GM19023 (cell line): ENCODE results near the gene TMEM200A.
A peak's percentile ranks its signal among the peaks of the same experiment; 100 is the strongest.
"Not testable (repeated sequence)": the region's sequence is repeated elsewhere in the genome, so short reads cannot be mapped to it uniquely, and the experiment has no call there.

Source experiments
- ATAC-seq: cut with Tn5 transposase; IDR thresholded peaks from one replicate; pipeline ENCODE4 v1.9.1; 2021; ENCODE audit warnings: mild to moderate bottlenecking, moderate library complexity; ENCODE audit not compliant: unreplicated experiment

Gene TMEM200A

GRCh38 chr6:130365166-130366106, at the start of gene TMEM200A:
Gene TMEM200A (plus strand): TSS chr6:130366017. CDS start chr6:130440423, 74,406 bp downstream.
- ATAC-seq, result peak; percentile 66

- no peak for ATAC-seq
These were observed 44.9 kb upstream of the TMEM200A start for GRCh38 chr6:130320908-130321307.

- ATAC-seq, result no peak
These were observed 43.0 kb upstream of the TMEM200A start for GRCh38 chr6:130322673-130323268.

DNA sequence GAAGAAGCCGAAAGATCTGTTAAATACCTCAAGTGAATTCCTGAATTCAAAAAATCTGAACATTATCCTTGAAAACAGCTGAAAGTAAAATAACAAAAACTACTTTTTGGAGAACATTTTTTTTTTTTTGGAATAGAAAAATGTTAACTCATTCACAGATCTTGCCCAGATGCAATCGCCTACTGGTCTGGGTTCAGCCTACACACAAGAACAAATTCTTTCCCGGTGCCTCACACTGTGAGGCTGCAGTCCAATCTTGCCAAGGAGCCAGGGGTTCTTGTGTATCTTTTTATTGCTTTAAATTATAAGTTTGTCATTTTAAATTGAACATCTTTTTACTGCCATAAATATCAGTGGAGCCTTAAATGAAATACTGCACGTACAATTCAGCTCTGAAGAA, 41.2 kb upstream of the TMEM200A start:
- ATAC-seq, result no peak

DNA sequence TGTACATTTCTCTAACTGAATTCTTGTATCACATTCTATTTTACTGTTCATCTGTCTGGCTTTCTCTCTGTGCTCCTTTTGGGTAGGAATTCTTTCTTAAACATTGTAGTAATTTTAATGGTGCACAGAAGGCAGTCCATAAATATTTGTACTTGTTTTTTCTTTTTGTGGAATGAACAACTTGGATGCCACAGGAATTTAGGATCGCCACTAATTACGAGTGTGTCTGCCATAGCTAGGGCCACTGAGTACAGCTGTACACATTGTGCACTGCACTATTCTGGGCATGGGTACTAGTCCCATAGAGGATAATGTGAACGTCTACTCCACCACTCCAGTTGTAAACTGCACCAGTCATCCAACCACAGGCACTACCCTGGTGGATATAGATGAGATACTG, 39.3 kb upstream of the TMEM200A start:
- ATAC-seq, result no peak

GRCh38 chr6:130337534-130337933, 28.3 kb upstream of the TMEM200A start:
- no peak for ATAC-seq

DNA sequence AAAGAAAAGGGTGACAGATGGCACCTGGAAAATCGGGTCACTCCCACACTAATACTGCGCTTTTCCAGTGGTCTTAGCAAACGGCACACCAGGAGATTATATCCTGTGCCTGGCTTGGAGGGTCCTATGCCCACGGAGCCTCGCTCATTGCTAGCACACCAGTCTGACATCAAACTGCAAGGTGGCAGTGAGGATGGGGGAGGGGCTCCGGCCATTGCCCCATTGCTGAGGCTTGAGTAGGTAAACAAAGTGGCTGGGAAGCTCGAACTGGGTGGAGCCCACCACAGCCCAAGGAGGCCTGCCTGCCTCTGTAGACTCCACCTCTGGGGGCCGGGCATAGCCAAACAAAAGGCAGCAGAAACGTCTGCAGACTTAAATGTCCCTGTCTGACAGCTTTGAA, 19.5 kb upstream of the TMEM200A start:
- ATAC-seq, result not testable (repeated sequence)

GRCh38 chr6:130354322-130354721, 11.5 kb upstream of the TMEM200A start:
- ATAC-seq, result no peak

DNA sequence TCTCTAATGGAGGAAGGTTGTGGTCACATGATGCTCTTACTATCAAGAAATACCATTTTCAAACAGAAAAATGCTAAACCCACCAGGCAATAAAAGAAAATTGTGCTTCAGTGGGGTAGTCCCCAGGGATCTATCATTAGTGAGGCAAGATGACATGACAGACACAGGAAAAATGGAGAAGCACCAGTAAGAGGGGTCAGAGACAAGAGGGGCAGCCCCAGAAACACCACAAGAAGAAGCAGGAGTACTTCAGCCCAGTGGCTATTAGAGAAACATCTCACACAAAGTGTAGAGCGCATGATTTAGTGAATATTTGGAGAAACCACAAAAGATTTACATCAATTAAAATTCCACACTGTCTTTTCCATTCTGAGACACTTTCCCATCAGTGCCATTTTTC, 10.2 kb upstream of the TMEM200A start:
- ATAC-seq, result no peak

- ATAC-seq, result no peak
These were observed 8.4 kb upstream of the TMEM200A start for GRCh38 chr6:130357436-130357835.

GRCh38 chr6:130359736-130360135, 6.1 kb upstream of the TMEM200A start:
- no peak for ATAC-seq

DNA sequence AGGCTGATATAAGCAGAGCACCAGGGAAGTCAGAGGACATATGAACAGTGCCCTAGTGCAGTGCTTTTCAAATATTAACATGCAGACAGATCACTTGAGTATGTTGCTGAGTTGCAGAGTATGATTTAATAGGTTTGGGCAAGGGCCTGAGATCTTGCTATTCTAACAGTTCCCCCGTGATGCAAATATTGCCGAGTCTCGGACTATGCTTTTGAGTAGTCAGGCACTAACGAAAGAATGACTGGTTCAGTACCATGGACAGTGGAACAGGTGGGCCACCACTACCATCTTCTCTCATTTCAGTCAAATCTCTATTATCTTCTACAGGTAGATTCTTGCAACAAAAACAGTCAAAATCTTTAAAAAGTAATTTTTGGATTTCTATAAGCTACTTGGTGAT, 3.7 kb upstream of the TMEM200A start:
- no peak for ATAC-seq

DNA sequence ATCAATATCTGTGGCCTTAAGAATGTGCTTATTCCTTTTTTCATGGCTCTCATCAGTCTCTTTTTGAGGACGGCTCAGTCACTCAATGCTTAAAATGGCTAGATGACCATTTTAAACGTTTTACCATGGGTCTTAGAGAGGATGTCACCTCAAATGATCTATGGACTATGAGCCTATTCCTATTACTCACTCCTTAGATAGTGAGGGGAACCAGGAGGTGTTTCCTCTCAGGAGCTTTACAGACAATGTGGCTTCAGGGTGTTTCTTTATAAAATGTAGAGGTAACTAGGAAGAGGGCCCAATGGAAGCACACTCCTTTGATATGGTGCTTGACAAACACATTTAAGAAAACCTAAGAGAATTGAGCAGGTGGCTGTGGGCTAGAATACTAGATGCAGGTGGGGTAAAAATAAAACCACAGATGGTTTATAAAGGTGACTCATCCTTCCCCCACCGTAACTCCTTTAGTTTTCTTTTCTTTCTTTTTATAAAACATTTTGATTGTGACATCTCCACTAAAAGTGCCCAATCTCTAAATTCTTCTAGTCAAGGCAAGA, 1.5 kb upstream of the TMEM200A start:
- ATAC-seq, result no peak

DNA sequence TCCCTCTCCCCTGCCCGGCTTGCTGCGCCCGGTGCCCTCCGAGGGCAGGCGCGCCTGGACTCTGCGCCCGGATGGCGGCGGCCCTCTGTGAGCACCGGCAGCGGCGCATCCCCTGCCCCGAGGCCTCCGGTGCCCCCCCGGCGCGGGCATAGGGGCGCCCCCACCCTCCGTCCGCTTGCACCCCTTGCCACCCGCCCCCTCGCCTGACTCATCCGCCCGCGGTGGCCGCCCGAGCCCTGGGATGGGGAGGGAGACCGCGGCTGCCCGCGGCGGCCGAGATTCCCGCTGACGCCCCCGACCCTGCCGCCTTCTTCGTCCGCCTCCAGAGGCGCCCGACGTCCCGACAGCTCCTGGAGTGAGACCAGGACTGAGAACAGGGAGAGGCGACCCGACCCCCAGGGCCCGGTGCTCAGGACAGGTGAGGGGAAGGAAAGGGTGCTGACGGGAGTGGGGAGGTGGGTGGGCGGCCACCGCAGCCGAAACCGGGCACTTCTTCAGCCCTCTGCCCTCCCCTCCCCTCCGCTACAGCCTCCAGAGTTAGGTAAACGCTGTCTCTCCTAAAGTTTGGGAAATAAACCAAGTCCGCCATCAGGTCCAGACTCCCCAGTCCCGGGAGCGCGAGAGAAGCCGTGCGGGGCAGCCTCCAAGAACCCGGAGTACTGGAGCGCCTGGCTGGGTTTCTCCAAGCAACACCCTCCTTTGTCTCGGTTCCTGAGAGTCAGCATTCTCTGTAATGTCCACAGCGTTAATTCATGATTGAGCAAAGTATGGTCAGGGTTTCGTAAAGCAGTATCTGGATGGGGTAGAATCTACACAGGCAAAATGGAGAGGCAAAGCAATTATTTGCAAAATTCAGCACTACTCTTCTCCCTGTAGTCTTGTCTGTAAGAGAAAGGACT, 539 bp downstream of the TMEM200A start:
- peak; percentile 18 for ATAC-seq

DNA sequence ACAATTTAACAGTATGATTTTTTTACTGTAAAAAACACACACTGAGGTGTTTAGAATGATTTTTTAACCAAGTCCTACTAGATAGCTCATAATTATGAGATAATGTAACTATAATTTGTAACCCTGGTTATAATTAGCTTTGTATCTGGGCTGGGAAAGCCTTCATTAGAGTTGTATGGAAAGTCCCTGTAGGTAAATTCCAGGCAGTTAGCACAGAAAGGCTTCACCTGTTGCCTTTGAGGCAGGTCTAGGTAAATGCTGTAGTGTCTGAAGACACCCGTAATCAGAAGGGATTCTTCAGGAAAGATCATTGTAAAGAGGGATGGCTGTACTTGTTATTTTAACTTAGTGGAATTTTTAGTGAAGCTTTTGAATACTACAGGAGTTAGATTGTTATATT, 1.9 kb downstream of the TMEM200A start:
- ATAC-seq, result no peak

DNA sequence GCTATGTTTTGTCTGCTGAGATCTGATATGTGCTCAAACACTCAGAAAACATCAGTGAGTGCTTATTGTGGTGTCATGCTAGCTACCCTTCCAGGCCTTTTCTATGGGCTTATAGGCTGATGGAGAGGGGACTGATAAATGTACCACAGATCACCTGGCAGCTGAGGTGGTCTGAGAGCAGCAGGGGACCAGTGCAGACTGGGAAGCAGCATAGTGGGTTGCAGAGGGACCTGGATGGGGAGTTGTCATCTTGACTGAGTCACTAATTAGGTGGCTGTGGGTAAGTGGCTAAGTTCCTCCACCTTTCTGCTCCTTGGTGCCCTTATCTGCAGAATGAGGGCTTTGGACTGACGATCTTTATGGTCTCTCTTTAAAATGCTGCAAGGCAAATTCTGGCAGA, 2.8 kb downstream of the TMEM200A start:
- no peak for ATAC-seq

- ATAC-seq, result no peak
These were observed 4.0 kb downstream of the TMEM200A start for GRCh38 chr6:130369831-130370230.

- ATAC-seq, result no peak
These were observed 6.2 kb downstream of the TMEM200A start for GRCh38 chr6:130371921-130372420.

GRCh38 chr6:130372786-130373185, 7.0 kb downstream of the TMEM200A start:
- no peak for ATAC-seq

DNA sequence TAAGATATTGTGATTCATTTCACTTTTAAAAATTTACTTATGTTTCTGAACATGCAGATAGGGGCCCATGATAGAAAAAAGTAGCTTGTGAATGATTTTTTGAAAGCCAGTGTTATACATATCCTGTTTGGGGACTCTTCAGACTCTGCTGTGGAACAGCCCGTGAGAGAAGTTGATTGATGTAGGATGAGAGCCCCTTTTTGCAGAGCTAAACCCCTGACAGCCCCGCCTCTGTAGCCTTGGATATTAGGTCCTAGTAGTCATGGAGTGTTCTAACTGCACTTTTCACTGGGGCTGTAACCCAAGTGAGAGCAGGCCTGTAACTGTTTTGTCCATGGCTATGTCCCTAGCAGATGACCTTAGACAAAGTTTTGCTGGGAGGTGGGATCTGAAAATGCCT, 8.2 kb downstream of the TMEM200A start:
- no peak for ATAC-seq

- ATAC-seq, result no peak
These were observed 11.1 kb downstream of the TMEM200A start for GRCh38 chr6:130376936-130377335.
